Ishikawa (cell line): Measurements from ENCODE around the gene CELF2.

Experiments
- CEBPB ChIP-seq: IDR thresholded peaks from 2 replicates; pipeline ENCODE4 v1.6.1; 2012
- CREB1 ChIP-seq: IDR thresholded peaks from 2 replicates; pipeline ENCODE4 v1.6.1; 2012; ENCODE audit warnings: low read depth
- EGR1 ChIP-seq: IDR thresholded peaks from 2 replicates; pipeline ENCODE4 v1.6.1; 2012
- EP300 ChIP-seq: IDR thresholded peaks from 2 replicates; pipeline ENCODE4 v1.6.1; 2012; ENCODE audit warnings: borderline replicate concordance
- FOXM1 ChIP-seq: IDR thresholded peaks from 2 replicates; pipeline ENCODE4 v1.6.1; 2012; ENCODE audit warnings: low read depth, borderline replicate concordance
- MAX ChIP-seq: IDR thresholded peaks from 2 replicates; pipeline ENCODE4 v1.6.1; 2012
- NFIC ChIP-seq: IDR thresholded peaks from 2 replicates; pipeline ENCODE4 v1.6.1; 2012
- RAD21 ChIP-seq: IDR thresholded peaks from 2 replicates; pipeline ENCODE4 v1.6.1; 2012; ENCODE audit warnings: low read depth
- REST ChIP-seq: IDR thresholded peaks from 2 replicates; pipeline ENCODE4 v1.6.1; 2012; ENCODE audit warnings: low read depth, mild to moderate bottlenecking
- TAF1 ChIP-seq: IDR thresholded peaks from 2 replicates; pipeline ENCODE4 v1.6.1; 2012; ENCODE audit warnings: low read depth, mild to moderate bottlenecking
- TCF12 ChIP-seq: IDR thresholded peaks from 2 replicates; pipeline ENCODE4 v1.6.1; 2012; ENCODE audit warnings: low read depth
- TEAD4 ChIP-seq: IDR thresholded peaks from 2 replicates; pipeline ENCODE4 v1.6.1; 2012
- USF1 ChIP-seq: IDR thresholded peaks from 2 replicates; pipeline ENCODE4 v1.6.1; 2012
- YY1 ChIP-seq: IDR thresholded peaks from 2 replicates; pipeline ENCODE4 v1.6.1; 2012; ENCODE audit warnings: low read depth
- ZBTB7A ChIP-seq: IDR thresholded peaks from 2 replicates; pipeline ENCODE4 v1.6.1; 2012; ENCODE audit warnings: low read depth

CELF2 gene

GRCh38 chr10:11367505-11367904 is 349.8 kb downstream of the CELF2 start:
- TF ChIP-seq RAD21 (no peak), REST (no peak), FOXM1 (no peak), CEBPB (no peak), YY1 (no peak), CREB1 (no peak), USF1 (no peak), ZBTB7A (no peak), EGR1 (no peak), TAF1 (no peak), TEAD4 (no peak), NFIC (no peak), TCF12 (no peak), EP300 (no peak)

GRCh38 chr10:11373717-11374171 is 356.1 kb downstream of the CELF2 start:
- no peak for TF ChIP-seq RAD21
- TF ChIP-seq YY1: no peak
- no peak for TF ChIP-seq CREB1
- no peak for TF ChIP-seq USF1
- TF ChIP-seq TCF12: no peak

GRCh38 chr10:11377267-11377666 is 359.6 kb downstream of the CELF2 start:
- TF ChIP-seq CEBPB (no peak), USF1 (no peak), REST (no peak), ZBTB7A (no peak), MAX (no peak), EGR1 (no peak)

- TF ChIP-seq EGR1 (no peak), RAD21 (no peak), NFIC (no peak), TAF1 (no peak), CREB1 (no peak), YY1 (no peak), ZBTB7A (no peak), TCF12 (no peak), TEAD4 (no peak)
These were observed 361.2 kb downstream of the CELF2 start for GRCh38 chr10:11378835-11379234.

GRCh38 chr10:11379771-11380170 is 362.1 kb downstream of the CELF2 start:
- no peak for TF ChIP-seq ZBTB7A

- TF ChIP-seq EGR1 (no peak), RAD21 (no peak), CREB1 (no peak), ZBTB7A (no peak), TAF1 (no peak), USF1 (no peak), FOXM1 (no peak), MAX (no peak), TEAD4 (no peak), TCF12 (no peak), EP300 (no peak), NFIC (no peak), CEBPB (no peak), YY1 (no peak), REST (no peak)
These were observed 363.4 kb downstream of the CELF2 start for GRCh38 chr10:11381023-11381422.
